NCI-H226 (cell line): ENCODE data around the gene COX8A.

Experiments
- DNase-seq: peaks from one replicate; pipeline ENCODE4 v3.0.0-alpha.2; 2015

Gene COX8A

DNA sequence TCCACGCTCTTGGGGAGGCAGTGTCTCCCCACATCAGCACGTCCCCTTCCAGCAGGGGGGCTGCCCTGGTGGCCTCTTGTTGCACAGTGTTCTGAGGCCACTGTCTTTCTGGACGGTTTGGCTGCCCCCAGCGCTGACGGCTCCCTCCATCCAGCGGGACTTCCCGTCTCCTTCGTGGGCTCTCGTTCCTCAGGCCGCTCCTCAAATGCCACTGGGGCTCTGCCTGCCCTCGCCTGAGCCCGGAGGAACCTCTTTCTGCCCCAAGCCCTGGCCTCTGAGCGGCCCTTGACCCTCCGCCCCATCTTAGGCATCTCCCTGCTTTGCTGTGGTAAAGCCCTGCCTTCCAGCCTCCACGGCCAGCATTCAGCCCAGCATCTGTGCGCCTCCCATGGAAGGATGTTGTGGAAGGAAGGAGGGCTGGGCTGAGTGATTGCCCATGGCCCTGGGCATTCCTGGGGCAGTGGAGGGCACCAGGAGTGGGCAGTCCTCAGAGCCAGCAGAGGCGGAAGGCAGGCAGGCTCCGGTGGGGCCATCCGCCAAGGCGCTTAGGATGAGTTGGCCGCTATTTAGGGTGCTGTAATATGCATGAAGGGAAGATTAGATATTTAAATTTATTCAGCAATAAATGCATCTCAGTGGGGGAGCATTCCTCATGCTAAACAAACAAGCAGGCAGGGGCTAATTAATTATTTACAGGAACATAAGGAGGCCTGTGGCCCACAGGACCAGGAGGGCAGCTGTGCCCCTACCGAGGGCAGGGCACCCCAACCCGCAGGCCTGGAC is 29.6 kb downstream of the COX8A start:
- no peak for DNase-seq

DNA sequence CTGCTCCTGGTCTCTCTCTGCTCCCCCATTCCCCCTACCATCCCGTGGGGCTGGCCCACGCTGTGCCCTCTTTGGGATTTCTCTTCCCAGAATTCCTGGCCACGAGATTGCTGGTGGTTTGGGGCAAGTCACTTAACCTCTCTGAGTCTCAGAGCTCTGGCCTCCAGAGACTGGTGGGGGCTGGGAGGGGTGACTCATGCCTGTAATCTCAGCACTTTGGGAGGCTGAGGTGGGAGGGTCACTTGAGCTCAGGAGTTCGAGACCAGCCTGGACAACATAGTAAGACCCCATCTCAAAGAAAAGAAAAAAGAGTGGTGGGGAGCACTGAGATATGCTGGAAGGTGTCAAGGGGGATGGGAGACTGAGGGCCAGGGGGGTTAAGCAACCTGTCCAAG is 30.2 kb downstream of the COX8A start:
- DNase-seq: no peak

DNA sequence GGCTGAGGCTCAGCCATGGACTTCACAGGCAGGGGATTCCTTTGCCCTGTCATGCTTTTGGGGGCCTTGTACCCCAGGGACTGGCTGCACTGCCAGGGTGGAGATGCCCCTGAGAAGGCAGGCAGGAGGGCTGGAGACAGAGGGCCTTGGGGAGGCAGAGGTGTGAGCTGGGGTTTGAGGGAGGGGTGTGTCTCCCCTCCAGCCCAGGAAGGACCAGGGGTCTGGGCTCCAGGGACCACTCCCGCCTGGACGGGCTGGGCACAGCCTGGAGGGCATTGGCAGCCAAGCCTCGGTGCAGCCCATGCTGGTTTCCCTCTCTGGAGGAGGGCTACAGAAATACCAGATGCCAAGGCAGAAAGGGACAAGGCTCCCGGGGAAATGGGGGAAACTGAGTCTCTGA is 31.3 kb downstream of the COX8A start:
- DNase-seq: no peak

DNA sequence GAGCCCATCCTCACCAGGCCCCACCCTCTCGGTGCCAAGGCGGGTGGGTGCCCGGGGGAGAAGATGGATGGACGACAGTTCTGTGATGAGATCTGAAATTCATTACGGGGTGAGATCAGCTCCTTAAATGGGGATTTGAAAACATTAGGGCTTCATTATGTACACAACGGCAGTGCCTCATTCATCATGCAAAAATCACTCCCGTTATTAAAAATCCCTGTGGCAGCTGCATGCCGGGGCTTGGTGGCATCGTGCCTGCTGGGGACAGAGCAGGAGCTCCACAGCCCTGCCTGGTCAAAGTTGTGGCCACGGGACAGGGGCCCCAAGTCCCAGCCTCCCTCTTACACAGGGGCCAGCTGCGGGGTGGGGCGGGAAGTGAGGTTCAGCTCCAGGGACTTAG is 32.0 kb downstream of the COX8A start:
- DNase-seq: no peak

DNA sequence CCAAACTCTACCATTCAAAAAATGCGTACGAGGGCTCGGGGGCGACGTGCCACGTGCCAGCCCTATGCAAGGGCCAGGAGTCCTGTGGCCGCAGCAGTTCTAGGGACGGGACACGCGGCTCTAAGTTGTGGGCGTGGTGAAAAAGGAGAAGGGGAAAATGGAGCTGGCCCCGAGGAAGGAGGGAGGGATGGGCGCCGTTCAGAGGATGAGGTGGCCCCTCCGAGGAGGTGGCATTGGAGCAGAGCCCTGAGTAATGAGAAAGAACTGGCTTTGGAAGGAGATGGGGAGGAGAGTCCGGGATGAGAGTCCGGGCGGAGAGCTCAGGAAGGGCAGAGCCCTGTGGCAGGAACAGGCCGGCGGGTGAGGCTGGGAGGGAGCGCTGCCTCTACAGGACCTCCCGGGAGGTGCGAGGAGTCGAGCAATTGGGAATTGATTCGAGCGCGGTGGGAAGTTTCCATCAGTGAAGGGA is 32.8 kb downstream of the COX8A start:
- DNase-seq: peak; percentile 18

DNA sequence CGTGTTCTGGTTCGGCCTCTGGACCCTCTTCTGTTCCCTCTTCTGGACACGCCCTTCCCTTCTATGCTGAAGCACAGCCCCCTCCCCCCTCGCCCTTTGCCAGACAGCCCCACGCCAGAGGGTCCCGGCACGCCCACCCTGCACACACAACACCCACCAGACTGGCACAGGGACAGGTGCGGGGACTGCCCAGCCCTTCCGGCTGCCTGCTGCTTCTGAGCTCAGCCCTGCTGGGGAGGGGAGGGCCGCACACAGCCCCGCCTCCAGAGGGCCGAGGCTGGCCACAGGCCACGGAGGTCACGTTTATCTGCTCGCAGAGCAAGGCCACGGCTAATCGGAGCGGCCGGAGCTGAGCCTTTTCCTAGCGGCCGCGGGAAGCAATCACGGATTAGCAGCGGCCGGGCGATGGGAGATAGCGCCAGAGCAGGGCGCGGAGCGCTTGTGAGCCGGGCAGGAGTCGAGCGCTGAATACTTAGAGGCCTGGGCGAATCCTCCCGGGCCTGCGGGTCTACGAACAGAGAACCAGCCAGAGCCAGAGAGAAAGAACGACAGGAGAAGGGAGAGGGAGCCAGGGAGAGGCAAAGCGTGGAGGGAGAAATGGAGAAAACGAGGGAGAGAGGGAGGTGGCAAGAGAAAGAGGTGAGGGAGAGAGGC is 33.3 kb downstream of the COX8A start:
- DNase-seq: peak; percentile 89

DNA sequence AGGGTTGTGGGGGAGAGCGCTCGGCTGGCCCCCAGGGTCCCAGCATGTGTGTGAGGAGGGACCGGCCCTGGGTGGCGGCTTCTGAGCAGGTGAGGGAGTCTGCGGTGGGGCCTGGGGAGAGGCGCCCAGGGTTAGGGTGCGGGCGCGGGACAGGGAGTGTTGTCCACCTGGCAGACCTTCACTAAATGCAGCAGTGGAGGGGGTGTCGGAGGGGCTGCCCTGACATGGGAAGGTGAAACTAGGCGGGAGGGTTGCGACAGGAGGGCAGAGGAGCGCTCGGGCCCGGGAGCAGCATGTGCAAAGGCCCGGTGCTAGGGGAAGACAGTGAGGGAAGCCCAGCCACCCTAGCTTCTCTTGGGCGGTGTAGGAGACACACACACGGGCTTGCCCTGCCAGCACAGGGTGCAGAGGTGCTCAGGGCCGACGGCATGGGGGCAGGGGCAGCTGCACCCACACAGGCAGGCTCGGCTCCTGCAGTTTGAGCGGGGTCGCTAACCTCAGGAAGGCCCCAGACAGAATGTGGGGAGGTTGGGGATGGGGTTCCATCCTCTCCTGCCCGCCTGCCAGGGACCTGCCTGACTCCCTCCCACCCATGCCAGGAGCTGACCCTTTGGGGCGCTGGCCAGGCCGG is 34.0 kb downstream of the COX8A start:
- DNase-seq: no peak

DNA sequence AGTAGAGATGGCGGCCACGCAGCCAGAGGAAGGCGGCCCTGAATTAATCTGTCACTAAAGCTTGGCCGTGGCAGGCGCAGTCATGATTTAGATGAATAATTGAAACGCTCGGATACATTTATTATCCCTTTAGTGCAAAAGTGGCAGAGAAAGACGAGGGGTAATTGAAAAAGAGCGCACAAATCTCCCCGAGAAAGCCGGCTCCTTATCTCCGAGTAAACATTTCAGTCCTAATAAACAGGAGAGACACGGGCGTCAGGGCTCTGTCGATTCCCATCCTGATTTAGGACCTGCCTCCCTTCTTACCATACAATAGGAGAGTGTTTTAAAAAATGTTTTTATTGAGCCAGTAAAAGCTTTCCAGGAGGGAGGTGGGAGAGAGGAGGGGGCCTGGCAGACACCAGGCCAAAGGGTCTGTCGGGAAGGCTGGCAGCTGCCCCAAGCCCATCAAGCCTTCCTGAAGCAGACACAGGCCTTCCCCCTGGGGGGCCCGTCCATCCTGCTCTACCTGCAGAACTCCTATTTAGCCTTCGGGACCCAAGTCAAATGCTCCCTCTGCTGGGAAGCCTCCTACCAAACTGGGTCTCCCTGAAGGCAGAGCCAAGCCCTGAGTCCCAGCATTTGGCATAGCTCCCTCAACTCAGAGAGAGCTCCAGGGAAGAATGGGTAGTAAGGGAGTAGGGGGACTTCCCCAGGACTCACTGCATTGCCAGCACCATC is 34.7 kb downstream of the COX8A start:
- DNase-seq: no peak

DNA sequence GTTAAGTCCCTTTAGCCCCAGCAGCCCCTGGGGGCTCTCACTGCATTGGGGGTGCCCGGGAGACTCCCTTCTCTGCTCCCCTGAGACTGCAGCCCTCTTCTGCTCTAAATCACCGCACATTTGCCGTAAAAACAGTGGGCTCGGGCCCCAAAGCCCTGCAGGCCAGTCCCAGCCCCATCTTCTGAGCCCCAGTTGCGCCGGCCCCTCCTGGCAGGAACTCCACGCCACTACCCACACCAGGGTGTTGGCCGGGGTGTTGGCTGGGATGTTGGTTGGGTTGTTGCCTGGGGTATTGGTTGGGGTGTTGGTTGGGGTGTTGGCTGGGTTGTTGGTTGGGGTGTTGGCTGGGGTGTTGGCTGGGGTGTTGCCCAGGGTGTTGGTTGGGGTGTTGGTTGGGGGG is 35.3 kb downstream of the COX8A start:
- no peak for DNase-seq

DNA sequence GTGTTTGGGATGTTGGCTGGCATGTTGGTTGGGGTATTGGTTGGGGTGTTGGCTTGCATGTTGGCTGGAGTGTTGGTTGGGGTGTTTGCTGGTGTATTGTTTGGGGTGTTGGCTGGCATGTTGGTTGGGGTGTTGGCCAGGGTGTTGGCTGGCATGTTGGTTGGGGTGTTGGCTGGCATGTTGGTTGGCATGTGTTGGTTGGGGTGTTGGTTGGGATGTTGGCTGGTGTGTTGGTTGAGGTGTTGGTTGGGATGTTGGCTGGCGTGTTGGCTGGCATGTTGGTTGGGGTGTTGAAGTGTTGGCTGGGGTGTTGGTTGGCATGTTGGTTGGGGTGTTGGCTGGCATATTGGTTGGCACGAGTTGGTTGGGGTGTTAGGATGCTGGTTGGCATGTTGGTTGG is 36.4 kb downstream of the COX8A start:
- no peak for DNase-seq

DNA sequence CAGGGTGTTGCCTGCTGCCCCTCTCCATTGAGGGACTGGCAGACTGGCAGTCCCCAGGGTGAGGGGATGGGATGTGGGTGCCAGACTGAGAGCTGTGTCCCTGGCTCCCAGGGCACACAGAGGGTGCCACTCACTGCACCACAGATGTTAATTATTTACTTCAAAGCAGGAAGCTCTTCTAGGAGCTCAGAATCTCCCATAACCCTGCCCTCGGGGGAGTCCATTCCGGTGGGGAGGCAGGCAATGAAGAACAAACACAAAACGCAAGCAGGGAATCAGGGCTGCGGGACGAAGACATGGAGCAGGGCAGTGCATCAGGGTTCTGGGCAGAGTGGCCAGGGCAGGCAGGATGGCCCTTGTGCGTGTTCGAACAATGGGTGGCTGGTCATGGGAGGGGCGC is 37.0 kb downstream of the COX8A start:
- no peak for DNase-seq

DNA sequence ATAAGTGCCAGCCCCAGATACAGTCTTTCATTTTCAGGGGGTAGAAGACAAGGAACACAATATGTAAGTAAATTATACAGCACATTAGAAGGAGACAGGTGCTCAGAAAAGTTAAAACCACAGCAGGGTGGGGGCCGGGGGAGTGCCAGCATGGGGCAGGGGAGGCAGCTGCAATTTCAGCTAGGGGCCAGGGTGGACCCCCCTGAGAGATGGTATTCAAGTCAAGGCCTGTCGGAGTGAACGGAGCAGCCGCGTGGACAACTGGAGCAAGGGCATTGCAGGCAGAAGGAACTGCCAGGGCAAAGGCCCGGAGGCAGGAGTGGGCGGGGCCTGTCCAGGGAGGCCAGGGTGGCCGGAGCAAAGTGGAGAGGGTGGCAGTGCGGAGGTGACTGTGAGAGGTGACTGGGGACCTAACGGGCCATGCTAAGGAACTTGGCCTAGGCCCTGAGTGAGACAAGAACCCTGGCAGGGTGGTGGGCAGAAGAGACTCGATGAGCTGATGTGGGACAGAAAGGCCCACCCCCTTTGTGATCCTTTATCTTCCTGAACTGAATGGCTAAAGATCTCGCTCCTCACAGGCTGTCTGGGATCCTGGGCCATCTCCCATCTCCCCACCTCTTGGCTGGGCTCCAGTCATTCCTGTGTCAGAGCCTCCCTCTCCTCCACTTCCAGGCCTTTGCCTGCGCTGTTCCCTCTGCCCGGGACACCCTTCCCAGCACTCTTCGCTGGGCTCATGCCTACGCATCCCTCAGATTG is 38.9 kb downstream of the COX8A start:
- DNase-seq: no peak

DNA sequence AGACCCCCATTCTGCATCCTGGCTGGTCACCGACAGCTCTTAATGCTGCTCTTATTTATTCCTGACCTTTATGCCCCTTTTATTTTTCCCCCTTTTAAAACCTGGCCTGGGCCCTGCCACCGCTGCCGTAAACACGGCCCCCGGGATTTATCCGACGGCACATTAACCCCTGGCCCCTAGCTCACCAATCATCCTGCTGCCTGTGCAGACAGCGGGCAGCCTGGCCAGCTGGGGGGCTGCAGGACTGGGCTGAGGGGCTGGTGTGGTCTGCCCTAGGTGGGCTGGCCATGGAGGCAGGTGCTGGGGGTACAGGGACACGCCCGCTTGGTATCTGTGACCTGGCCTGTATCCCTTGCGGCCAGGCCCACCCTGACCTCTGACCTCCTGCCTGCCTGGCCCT is 39.9 kb downstream of the COX8A start:
- no peak for DNase-seq

DNA sequence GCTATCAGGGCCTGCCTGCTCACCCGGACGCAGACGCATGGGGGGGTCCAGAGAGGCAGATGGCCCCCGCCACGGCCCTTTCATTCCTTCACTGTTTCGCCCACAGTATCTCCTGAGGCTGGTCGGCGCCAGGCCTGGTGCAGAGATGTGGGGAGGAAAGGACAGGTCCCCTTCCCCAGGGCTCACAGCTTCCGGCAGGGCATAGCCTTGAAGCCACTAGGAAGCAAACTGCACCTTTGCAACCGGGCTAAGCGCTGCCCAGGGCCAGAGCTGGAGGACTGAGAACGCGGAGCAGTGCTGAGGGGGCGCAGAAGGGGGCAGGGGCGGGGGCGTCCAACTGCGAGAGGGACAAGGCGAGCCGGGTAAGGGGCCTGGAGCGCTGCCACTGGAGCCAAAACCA is 41.1 kb downstream of the COX8A start:
- no peak for DNase-seq

DNA sequence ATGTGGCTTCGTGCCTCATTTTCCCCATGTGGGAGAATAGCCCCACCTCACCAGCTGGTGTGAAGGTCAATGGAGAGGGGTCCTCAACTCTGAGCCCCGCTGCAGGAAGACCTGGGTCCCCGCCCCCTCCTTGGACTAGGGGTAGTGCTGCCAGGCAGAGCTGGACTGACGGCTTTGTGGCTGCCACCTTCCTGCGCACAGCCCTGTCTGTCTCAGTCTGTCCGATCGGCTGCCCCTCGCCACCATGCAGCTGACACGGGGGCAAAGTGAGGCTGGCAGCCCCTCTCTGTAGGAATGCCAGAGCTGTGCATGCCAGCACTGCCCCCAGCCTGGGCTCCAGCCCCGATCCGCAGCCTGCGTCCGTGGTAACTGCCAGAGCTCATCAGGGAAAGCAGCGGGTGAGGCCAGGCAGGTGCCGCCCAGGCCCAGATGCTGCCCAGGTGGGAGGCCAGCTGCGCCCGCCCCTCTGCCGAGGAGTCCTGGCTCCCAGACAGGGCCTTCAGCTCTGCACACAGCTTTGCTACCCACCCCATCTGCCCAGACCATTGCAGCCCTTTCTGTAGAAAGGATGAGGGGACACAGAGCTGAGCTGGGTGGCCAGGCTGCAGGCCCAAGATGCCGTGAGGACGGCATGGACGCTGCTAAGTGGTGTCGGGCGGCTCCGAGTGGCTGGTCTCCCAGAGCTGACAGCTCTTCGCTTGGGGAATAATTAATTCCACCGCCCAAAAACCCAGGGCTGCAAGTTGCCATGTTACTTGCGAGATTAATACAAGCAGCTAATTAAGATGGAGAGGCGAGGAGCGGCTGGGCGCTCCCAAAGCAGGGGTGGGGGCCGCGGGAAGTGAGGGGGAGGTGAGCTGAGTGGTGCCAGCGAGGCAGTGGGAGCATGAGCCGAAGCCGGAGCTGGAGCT is 41.8 kb downstream of the COX8A start:
- no peak for DNase-seq

DNA sequence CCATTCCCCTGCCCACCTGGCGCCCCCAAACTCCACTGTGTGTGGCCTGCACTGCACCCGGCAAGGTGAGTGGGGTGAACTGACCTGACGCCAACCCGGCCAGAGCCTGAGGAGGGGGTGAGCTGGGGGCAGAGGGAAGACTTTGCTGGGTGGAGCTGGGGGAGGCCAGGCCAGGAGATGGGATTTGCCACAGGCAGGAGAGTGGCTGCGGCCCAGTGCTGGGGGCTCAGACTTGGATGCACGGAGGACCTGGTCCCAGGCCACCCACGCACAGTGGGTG is 43.5 kb downstream of the COX8A start:
- no peak for DNase-seq

DNA sequence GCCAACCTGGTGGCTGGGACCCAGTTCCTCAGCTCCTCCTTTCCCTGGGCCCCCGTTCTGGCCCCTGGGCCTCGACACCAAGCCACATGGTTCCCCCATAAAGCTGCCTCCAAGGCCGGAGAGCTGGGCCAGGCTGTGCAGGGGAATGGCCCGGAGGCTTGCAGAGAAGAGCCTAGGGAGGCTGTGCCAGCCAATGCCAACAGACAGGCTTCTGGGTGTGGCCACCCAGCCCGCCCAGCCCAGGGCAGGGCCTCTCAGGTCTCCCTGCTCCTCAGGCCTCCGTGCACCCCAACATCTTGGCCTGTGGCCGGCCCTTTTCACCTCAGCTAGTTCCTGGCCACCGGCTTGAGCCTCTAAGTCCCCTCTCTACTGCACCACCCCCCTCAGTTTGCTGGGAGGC is 43.9 kb downstream of the COX8A start:
- DNase-seq: no peak

DNA sequence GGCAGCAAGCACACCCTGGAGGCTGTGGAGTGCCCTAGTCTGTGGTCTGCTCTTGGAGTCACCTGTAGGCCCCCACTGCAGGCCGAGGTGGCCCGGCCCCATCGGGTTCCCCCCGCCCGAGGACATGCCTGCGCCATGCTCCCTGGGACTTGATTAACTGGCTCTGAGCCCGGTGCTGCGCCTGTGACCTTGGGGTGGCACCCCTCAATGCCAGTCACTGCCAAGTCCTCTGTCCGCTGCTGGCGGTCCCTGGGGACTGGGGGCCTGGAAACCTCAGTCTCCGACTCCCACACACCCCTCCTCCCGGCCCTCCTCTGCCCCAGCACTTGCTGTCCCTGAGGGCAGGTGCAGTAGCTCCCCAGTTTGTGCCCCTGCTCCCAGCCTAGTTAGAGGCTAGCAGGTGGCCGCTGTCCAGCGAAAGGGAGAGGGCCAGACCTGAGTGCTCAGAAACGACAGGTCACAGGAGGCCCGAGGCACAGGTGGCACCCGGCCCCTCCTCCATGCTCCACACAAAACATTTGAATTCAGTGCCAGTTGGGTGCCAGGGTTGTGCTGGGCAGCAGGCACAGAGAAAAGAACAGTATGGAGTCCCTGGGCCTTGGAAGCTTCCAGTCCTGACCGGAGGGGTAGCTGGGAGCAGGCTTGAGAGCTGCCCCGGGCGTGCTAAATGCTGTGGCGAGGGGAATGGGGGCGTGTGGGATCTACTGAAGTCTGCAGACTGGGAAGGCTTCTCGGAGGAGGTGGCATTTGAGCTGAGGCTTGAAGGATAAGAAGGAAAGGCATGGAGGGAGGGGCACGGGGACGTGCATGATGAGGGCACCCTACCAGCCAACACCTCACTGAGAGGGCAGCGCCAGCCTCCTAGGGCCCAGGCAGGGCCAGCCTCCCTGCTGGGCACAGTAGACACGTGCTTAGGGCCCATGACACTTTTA is 45.0 kb downstream of the COX8A start:
- DNase-seq: no peak

DNA sequence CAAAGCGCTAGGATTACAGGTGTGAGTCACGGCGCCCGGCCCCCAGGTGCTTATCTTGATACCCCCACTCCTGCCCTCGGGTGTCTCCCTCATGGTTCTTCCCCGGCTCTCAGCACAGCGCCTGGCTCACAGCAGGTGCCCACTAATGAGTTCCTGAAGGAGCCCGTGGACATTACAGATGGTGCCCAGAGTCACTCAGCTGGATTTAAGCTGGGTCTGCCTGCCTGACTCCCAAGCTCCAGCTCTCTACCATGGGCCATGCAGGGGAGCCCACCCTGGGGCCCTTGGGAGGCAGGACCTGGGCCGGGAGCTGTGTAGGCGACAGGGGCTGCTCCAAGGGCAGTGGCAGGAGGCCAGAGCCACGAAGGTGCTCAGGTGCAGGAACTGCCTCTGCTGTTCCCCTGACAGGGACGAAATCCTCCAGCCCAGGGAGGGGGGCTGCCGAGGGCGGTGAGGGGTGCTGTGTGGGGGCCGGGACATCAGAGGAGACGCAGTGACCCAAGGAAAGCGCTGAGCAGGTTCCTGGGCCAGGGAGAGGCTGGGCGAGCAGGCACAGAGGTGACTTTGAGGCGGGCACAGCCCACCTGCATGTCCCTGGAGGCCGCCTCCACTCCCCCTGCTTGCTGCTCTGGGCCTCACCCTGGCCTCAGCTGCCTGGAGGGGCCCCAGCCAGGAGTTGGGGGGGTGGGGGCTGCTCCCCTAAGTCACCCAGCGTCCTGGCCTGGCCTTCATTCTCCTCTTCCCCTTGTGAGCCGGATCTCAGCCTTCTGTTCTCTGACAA is 46.7 kb downstream of the COX8A start:
- DNase-seq: no peak

DNA sequence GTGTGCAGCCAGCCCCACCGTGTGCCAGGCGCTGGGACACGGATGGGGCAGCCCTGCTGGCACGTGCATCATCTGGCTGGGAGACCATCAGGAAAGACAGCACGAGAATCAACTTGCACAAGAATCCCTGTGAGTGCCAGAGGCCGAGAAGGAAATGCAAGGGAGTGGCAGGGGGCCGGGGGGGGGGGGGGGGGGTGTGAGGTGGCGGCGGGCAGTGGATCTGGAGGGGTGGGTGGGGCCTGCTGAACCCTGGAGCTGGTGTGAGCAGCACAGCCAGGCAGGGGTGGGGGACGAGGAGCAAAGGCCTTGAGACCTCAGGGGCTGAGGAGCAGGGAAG is 47.3 kb downstream of the COX8A start:
- no peak for DNase-seq
